K562 (cell line): ENCODE results near the gene SLC33A1. TPM values are rescaled to one million over a fixed set of nuclear protein-coding genes. Genes with fewer than 3 reads are reported as not detected.

ENCODE experiments used
- ADNP ChIP-seq: fragments of 200-800 bp; sonication (Bioruptor generic); IDR thresholded peaks from 2 replicates; pipeline ENCODE4 v1.6.1; 2016; ENCODE audit warnings: missing genetic modification characterization, missing compliant biosample characterization
- CAMTA2 ChIP-seq: fragments of 250-450 bp; sonication (Bioruptor Pico); conservative IDR thresholded peaks from 2 replicates; pipeline ENCODE4 v1.5.1; 2022
- ELF4 ChIP-seq: fragments of 450-650 bp; formaldehyde crosslinking; IDR thresholded peaks from 2 replicates; pipeline ENCODE4 v1.4.0; 2022; ENCODE audit warnings: missing genetic modification characterization
- ELK3 ChIP-seq: fragments of 450-650 bp; formaldehyde crosslinking; IDR thresholded peaks from 2 replicates; pipeline ENCODE4 v1.4.0; 2020; ENCODE audit warnings: mild to moderate bottlenecking
- EP400 ChIP-seq: fragments of 450-650 bp; IDR thresholded peaks from 2 replicates; pipeline ENCODE4 v1.6.1; 2017; ENCODE audit warnings: antibody characterized with exemption, mild to moderate bottlenecking, moderate library complexity
- EZH2 ChIP-seq: IDR thresholded peaks from 2 replicates; pipeline ENCODE4 v1.6.1; 2012; ENCODE audit warnings: low read depth, mild to moderate bottlenecking, inconsistent platforms, low read length, borderline replicate concordance
- FOXK1 ChIP-seq: sonication (generic); formaldehyde crosslinking; IDR thresholded peaks from 2 replicates; pipeline ENCODE4 v1.8.0; 2022; ENCODE audit warnings: missing genetic modification reagents, mild to moderate bottlenecking, borderline replicate concordance
- HDAC1 ChIP-seq, 2 experiments: fragments of 450-650 bp; IDR thresholded peaks; 2 replicates each; pipeline ENCODE4 v1.6.1; 2016 to 2017; ENCODE audit warnings: inconsistent platforms in 1 of 2, mild to moderate bottlenecking in 1 of 2, moderate library complexity in 1 of 2
- HNRNPUL1 ChIP-seq: fragments of 200-400 bp; formaldehyde crosslinking; IDR thresholded peaks from 2 replicates; pipeline ENCODE4 v1.6.1; 2017; ENCODE audit warnings: low read length
- KAT7 ChIP-seq: sonication (generic); formaldehyde crosslinking; IDR thresholded peaks from 2 replicates; pipeline ENCODE4 v1.8.0; 2022; ENCODE audit warnings: missing genetic modification reagents, mild to moderate bottlenecking, borderline replicate concordance
- MTF1 ChIP-seq: fragments of 250-450 bp; sonication (Bioruptor Pico); IDR thresholded peaks from 2 replicates; pipeline ENCODE4 v1.9.0; 2021; ENCODE audit warnings: moderate library complexity, mild to moderate bottlenecking, inconsistent platforms, borderline replicate concordance
- MXI1 ChIP-seq: IDR thresholded peaks from 2 replicates; pipeline ENCODE4 v1.6.1; 2011; ENCODE audit warnings: low read depth, mild to moderate bottlenecking, improper control_type of control experiment, low read length
- NFIC ChIP-seq: fragments of 450-650 bp; IDR thresholded peaks from 2 replicates; pipeline ENCODE4 v1.6.1; 2017; ENCODE audit warnings: mild to moderate bottlenecking, inconsistent platforms
- POLR2A ChIP-seq: fragments of 450-650 bp; conservative IDR thresholded peaks from 2 replicates; pipeline ENCODE4 v1.6.1; 2016
- PTBP1 ChIP-seq: fragments of 200-400 bp; formaldehyde crosslinking; IDR thresholded peaks from 2 replicates; pipeline ENCODE4 v1.6.1; 2017; ENCODE audit warnings: low read depth, low read length
- PYGO2 ChIP-seq: fragments of 450-650 bp; IDR thresholded peaks from 2 replicates; pipeline ENCODE4 v1.6.1; 2016; ENCODE audit warnings: mild to moderate bottlenecking, missing genetic modification characterization, moderate library complexity, missing compliant biosample characterization
- SMARCB1 ChIP-seq: IDR thresholded peaks from 2 replicates; pipeline ENCODE4 v1.6.1; 2011; ENCODE audit warnings: improper control_type of control experiment, low read depth; ENCODE audit not compliant: insufficient read length
- SREBF1 ChIP-seq: fragments of 150-350 bp; IDR thresholded peaks from 2 replicates; pipeline ENCODE4 v1.6.1; 2014; ENCODE audit warnings: antibody characterized with exemption, low read depth, low read length, borderline replicate concordance
- STAT5A ChIP-seq: IDR thresholded peaks from 2 replicates; pipeline ENCODE4 v1.6.1; 2012; ENCODE audit warnings: low read length, inconsistent platforms, borderline replicate concordance
- TRIM28 ChIP-seq: fragments of 450-650 bp; IDR thresholded peaks from 2 replicates; pipeline ENCODE4 v1.6.1; 2017
- USF2 ChIP-seq: sonication (generic); formaldehyde crosslinking; IDR thresholded peaks from 2 replicates; pipeline ENCODE4 v1.5.0; 2020; ENCODE audit warnings: missing genetic modification reagents
- ZBED1 ChIP-seq: IDR thresholded peaks from 2 replicates; pipeline ENCODE4 v1.6.1; 2014
- ZNF274 ChIP-seq: IDR thresholded peaks from 2 replicates; pipeline ENCODE4 v1.6.1; 2011; ENCODE audit warnings: low read depth, mild to moderate bottlenecking, low read length, moderate library complexity, borderline replicate concordance
- ZNF316 ChIP-seq: fragments of 450-650 bp; IDR thresholded peaks from 2 replicates; pipeline ENCODE4 v1.6.1; 2016
- ZNF395 ChIP-seq: fragments of 200-800 bp; sonication (Bioruptor generic); IDR thresholded peaks from 2 replicates; pipeline ENCODE4 v1.6.1; 2017; ENCODE audit warnings: missing genetic modification characterization, missing compliant biosample characterization
- polyA plus RNA-seq, 8 experiments: library from polyadenylated mRNA; depleted of rRNA in 4 of 8; stranded (reverse) in 5 of 8; unstranded in 3 of 8; fragments of >200 nt; fragmentation: Nextera tagmentation in 2 of 8; fragmentation: Illumina TruSeq in 1 of 8; extraction: Ambion mirVana in 2 of 8; extraction: Trizol in 1 of 8; gene quantifications; 2 replicates each; pipeline versions ENCODE4 v1.2.1 to v1.2.3, GENCODE V29; 2011 to 2014; ENCODE audit warnings: inconsistent platforms in 1 of 8, missing spikeins in 1 of 8
- total RNA-seq, 7 experiments: library from RNA; depleted of rRNA in 6 of 7; stranded (reverse); fragments of >200 nt in 6 of 7; fragmentation: Illumina TruSeq in 2 of 7; extraction: Trizol in 2 of 7; gene quantifications; 2 replicates each; pipeline versions ENCODE4 v1.2.1 to v1.2.3, GENCODE V29; 2011 to 2021; ENCODE audit warnings: low replicate concordance in 1 of 7
- TF ChIP-seq, protein P1 (sequence below): sonication (generic); formaldehyde crosslinking; IDR thresholded peaks from 2 replicates; pipeline ENCODE4 v1.8.1; 2023; ENCODE audit warnings: mild to moderate bottlenecking, missing genetic modification reagents

Gene SLC33A1
- total and polyA plus RNA-seq, 9 of the 15 experiments (the other 6 are each of a cell fraction or from before 2014, with no cell fraction given), result 6.2 to 26.8 (median 19.6) TPM

DNA sequence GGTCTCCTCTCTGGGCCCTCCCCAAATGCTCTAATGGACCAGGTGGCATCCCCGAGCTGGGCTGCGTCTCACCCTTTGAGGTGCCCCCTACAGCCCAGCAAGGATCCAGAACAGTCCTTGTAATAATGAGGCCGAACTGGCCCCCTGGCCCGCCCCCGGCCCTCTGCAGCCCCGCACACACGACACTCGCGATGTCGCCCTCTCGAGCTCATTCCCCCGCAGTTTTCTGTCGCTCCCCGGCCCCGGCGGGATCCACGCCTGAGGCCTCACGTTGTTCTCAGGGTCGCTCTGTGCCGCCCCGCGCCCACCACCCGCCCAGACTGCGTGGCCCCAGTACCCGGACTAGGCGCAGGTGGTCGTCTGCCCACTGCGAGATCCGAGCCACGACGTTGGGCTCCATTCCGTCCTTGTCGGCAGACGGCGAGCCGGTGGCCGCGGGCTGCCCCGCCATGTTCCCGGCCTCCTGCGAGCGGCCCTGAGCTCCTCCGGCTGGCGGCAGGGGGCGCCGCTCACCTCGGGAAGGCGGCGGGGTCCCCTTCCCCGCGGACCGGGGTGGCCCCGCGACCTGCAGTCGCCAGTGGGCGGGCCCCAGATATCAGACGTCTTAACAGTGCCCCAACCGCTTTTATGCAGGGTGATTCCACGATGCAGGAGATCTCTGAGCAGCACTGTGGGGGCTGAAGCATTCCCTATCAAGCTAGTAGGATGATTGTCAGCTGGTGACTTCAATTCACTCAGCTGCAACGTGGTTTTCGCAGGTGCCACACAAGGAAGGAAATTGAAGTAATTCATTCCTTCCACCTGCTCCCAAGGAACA lies 48.2 kb downstream of the SLC33A1 start, which contains the start of gene C3orf33 (continued):
- no peak for TF ChIP-seq SMARCB1
- TF ChIP-seq EZH2, result no peak
- no peak for TF ChIP-seq CAMTA2 (CRISPR knock-in tag)
- TF ChIP-seq PTBP1, result no peak
- no peak for TF ChIP-seq HNRNPUL1
- TF ChIP-seq HDAC1 (IDR thresholded peaks at IDR 0.05), result peak in 1 of 2 experiments; percentile 63; a peak in 1 of 4 replicates
- TF ChIP-seq MTF1 (CRISPR knock-in tag), result no peak
- TF ChIP-seq NFIC, result peak; percentile 35; the same call in 1 of the 2 replicates
- no peak for TF ChIP-seq ZBED1
- TF ChIP-seq TRIM28, result no peak
- no peak for TF ChIP-seq USF2 (CRISPR knock-in tag)
- TF ChIP-seq ADNP, result no peak
- no peak for TF ChIP-seq MXI1
- TF ChIP-seq STAT5A, result no peak
- no peak for TF ChIP-seq PYGO2 (tag)
- TF ChIP-seq ZNF316, result peak; percentile 4; the same call in 1 of the 2 replicates
- no peak for TF ChIP-seq ELK3 (CRISPR knock-in tag)
- TF ChIP-seq ZNF395 (CRISPR knock-in tag), result no peak
- TF ChIP-seq SREBF1, result no peak
- TF ChIP-seq FOXK1 (CRISPR knock-in tag), result no peak
- no peak for TF ChIP-seq ZNF274
- TF ChIP-seq POLR2A, result peak; percentile 80
- peak; percentile 80 for TF ChIP-seq EP400
- peak; percentile 86 for TF ChIP-seq KAT7 (CRISPR knock-in tag)
- TF ChIP-seq ELF4 (CRISPR knock-in tag), result no peak
- TF ChIP-seq, protein P1, sequence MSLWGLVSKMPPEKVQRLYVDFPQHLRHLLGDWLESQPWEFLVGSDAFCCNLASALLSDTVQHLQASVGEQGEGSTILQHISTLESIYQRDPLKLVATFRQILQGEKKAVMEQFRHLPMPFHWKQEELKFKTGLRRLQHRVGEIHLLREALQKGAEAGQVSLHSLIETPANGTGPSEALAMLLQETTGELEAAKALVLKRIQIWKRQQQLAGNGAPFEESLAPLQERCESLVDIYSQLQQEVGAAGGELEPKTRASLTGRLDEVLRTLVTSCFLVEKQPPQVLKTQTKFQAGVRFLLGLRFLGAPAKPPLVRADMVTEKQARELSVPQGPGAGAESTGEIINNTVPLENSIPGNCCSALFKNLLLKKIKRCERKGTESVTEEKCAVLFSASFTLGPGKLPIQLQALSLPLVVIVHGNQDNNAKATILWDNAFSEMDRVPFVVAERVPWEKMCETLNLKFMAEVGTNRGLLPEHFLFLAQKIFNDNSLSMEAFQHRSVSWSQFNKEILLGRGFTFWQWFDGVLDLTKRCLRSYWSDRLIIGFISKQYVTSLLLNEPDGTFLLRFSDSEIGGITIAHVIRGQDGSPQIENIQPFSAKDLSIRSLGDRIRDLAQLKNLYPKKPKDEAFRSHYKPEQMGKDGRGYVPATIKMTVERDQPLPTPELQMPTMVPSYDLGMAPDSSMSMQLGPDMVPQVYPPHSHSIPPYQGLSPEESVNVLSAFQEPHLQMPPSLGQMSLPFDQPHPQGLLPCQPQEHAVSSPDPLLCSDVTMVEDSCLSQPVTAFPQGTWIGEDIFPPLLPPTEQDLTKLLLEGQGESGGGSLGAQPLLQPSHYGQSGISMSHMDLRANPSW (CRISPR knock-in tag), result no peak
